ENCODE data around the gene CARD8. TPM values are rescaled to one million over a fixed set of nuclear protein-coding genes. Genes with fewer than 3 reads are reported as not detected.

The CARD8 gene
- total and polyA plus RNA-seq, 2 of the 8 experiments (the other 6 are each of a cell fraction or from before 2014, with no cell fraction given), result 8.9 to 24.4 TPM

DNA sequence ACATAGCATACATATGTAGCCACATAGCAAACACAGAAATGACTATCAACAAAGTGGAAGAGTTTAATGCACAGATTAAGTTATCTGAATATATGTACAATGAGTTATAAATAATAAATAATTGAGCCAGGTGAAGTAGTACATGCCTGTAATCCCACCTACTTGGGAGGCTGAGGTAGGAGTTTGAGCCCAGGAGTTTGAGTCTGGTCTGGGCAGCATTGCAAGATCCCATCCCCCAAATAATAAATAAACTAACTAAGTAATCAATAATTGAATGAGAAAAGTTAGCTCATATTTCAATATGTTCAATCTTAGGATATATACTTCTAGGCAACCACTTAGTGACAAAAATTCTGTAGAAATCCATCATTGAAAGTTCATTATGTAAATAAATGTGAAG lies 1.7 kb downstream of the CARD8 start:
- Histone ChIP-seq H2BK5ac (ENCODE audit: low read depth, low read length) (no peak overlapping the region), H4K20me1 (replicated peaks in 1 of 2; ENCODE audit: control insufficient read depth in 1 of 2, insufficient read depth in 2 of 2, low read length in 2 of 2) (no peaks in the 10 kb centered on the region), H3K27ac (ENCODE audit: low read depth, low read length) (no peak overlapping the region), H3K79me1 (ENCODE audit: low read depth, low read length) (no peaks in the 10 kb centered on the region), H2BK15ac (ENCODE audit: low read length) (no peak overlapping the region), H3K23ac (ENCODE audit: insufficient read length) (no peak overlapping the region), H2BK20ac (ENCODE audit: low read length) (no peak overlapping the region), H2BK120ac (replicated peaks; ENCODE audit: low read depth, low read length) (no peak overlapping the region), H3K79me2 (ENCODE audit: control insufficient read depth in 1 of 2, insufficient read depth in 2 of 2, low read length in 2 of 2) (peaks cover 0 to 5% of the 10 kb centered on the region in 2 experiments; a peak in 1 of 4 replicates), H3K18ac (ENCODE audit: extremely low read depth, low read length) (no peak overlapping the region), H3K27me3 (replicated peaks in 1 of 4; ENCODE audit: control insufficient read depth in 3 of 4, extremely low read depth in 1 of 4, insufficient read depth in 3 of 4, low read length in 3 of 4) (no peaks in the 10 kb centered on the region), H3K4me2 (ENCODE audit: insufficient read depth in 1 of 2, low read depth in 2 of 2, low read length in 2 of 2) (no peak overlapping the region), H3K4ac (replicated peaks; ENCODE audit: insufficient read length, low read depth, low read length) (no peak overlapping the region), H3K23me2 (ENCODE audit: low read depth, low read length) (no peaks in the 10 kb centered on the region), H3K4me3 (ENCODE audit: extremely low read depth in 1 of 4, insufficient read depth in 2 of 4, low read depth in 3 of 4, low read length in 4 of 4) (no peak overlapping the region), H4K8ac (ENCODE audit: extremely low read depth, insufficient read depth, low read length) (no peak overlapping the region), H4K91ac (replicated peaks; ENCODE audit: insufficient read length, low read length) (no peak overlapping the region), H3K9ac (replicated peaks in 1 of 4; ENCODE audit: extremely low read depth in 1 of 4, low read depth in 3 of 4, low read length in 3 of 4) (no peak overlapping the region), H2AK5ac (ENCODE audit: low read depth, low read length) (no peak overlapping the region), H3K9me3 (ENCODE audit: insufficient read depth in 2 of 2, low read depth in 1 of 2, low read length in 1 of 2) (peaks cover 0 to 5% of the 10 kb centered on the region in 2 experiments; a peak in 1 of 4 replicates), H3K4me1 (replicated peaks in 1 of 4; ENCODE audit: control insufficient read depth in 3 of 4, insufficient read depth in 4 of 4, low read length in 3 of 4) (no peaks in the 10 kb centered on the region), H2AFZ (ENCODE audit: low read length) (no peak overlapping the region), H3K56ac (replicated peaks; ENCODE audit: insufficient read length, low read depth, low read length) (no peak overlapping the region), H2BK12ac (ENCODE audit: low read depth, low read length) (no peak overlapping the region), H4K5ac (ENCODE audit: insufficient read length, low read depth, low read length) (no peak overlapping the region), H3K14ac (ENCODE audit: insufficient read length) (no peak overlapping the region), H3K36me3 (ENCODE audit: control insufficient read depth in 2 of 4, insufficient read depth in 4 of 4, low read length in 3 of 4) (no peaks in the 10 kb centered on the region; a peak in 1 of 8 replicates)
- FAIRE-seq (no peak), DNase-seq (ENCODE audit: low read depth in 1 of 2, low spot score in 2 of 2) (no peak)
- POLR2A ChIA-PET (ENCODE audit: partially characterized antibody), result no interaction called here
- TF ChIP-seq TAF7 (optimal IDR thresholded peaks at IDR 0.05; ENCODE audit: borderline replicate concordance, low read depth, low read length) (no peak), JUND (IDR thresholded peaks at IDR 0.05; ENCODE audit: low read length) (no peak), POLR2AphosphoS5 (IDR thresholded peaks at IDR 0.05; ENCODE audit: low read depth, low read length) (no peak), EGR1 (IDR thresholded peaks at IDR 0.05; ENCODE audit: borderline replicate concordance, low read depth, low read length) (no peak), HDAC2 (IDR thresholded peaks at IDR 0.05; ENCODE audit: borderline replicate concordance in 1 of 2, low read depth in 2 of 2, low read length in 2 of 2) (no peak), RAD21 (IDR thresholded peaks at IDR 0.05 in 1 of 2, conservative IDR thresholded peaks at IDR 0.05 in 1 of 2; ENCODE audit: low read depth in 2 of 2, low read length in 2 of 2) (no peak), SRF (IDR thresholded peaks at IDR 0.05; ENCODE audit: low read depth, low read length) (no peak), TCF12 (IDR thresholded peaks at IDR 0.05; ENCODE audit: low read depth, low read length) (no peak)
- CTCF ChIA-PET (ENCODE audit: partially characterized antibody), result no interaction called here

All from H1 (cell line).